Measurements from ENCODE around the gene PLEKHG4.

Gene PLEKHG4

GRCh38 chr16:67336648-67337047 is 57.3 kb downstream of the PLEKHG4 start:
- no peak for DNase-seq
